HEK293 (cell line): ENCODE measurements around the gene DRC1.

Experiments
- CTCF ChIA-PET: fragments of 350-600 bp; formaldehyde crosslinking; extraction: SDS; loops from one replicate; lab custom pipeline; 2021; ENCODE audit warnings: antibody characterized with exemption; lab: Yijun Ruan, JAX
- POLR2A ChIA-PET: fragments of 300-600 bp; formaldehyde crosslinking; extraction: SDS; loops from one replicate; lab custom pipeline; 2020; ENCODE audit warnings: antibody characterized with exemption, inconsistent platforms; lab: Yijun Ruan, JAX
- H3K27ac ChIP-seq: fragments of 200-500 bp; sonication (Bioruptor generic); 2 replicates; pipeline ENCODE4 v1.5.1; 2014; ENCODE audit warnings: low read depth, low read length, control low read depth, inconsistent platforms; ENCODE audit errors: extremely low read depth
- H3K36me3 ChIP-seq, 2 experiments: fragments of 200-500 bp in 1 of 2; sonication (Bioruptor generic) in 1 of 2; 1 replicate in 1 of 2; 2 replicates in 1 of 2; pipeline ENCODE4 v1.5.1; 2014 to 2017; ENCODE audit warnings: inconsistent platforms in 2 of 2, low read length in 2 of 2; ENCODE audit not compliant: control insufficient read depth in 2 of 2, insufficient read depth in 1 of 2
- H3K4me1 ChIP-seq: fragments of 200-500 bp; sonication (Bioruptor generic); 2 replicates; pipeline ENCODE4 v1.5.1; 2014; ENCODE audit warnings: mild to moderate bottlenecking, low read length, inconsistent platforms; ENCODE audit not compliant: control insufficient read depth, insufficient read depth
- H3K4me3 ChIP-seq: 2 replicates; pipeline ENCODE4 v1.5.1; 2011; ENCODE audit warnings: low read depth, mild to moderate bottlenecking, control low read depth, low read length, moderate library complexity
- H3K9me3 ChIP-seq: fragments of 200-500 bp; sonication (Bioruptor generic); 2 replicates; pipeline ENCODE4 v1.5.1; 2014; ENCODE audit warnings: low read depth, low read length, inconsistent platforms; ENCODE audit not compliant: control insufficient read depth, insufficient read depth
- CTCF ChIP-seq: fragments of 450-650 bp; formaldehyde crosslinking; IDR thresholded peaks from 2 replicates; pipeline ENCODE4 v1.5.1; 2016; ENCODE audit warnings: missing biosample characterization, missing genetic modification characterization
- EGR2 ChIP-seq: fragments of 450-650 bp; formaldehyde crosslinking; IDR thresholded peaks from 2 replicates; pipeline ENCODE4 v1.5.1; 2016; ENCODE audit warnings: low read depth, missing biosample characterization, missing genetic modification characterization
- KLF1 ChIP-seq: fragments of 450-650 bp; formaldehyde crosslinking; IDR thresholded peaks from 2 replicates; pipeline ENCODE4 v1.5.1; 2016; ENCODE audit warnings: missing biosample characterization, missing genetic modification characterization
- KLF9 ChIP-seq: fragments of 450-650 bp; formaldehyde crosslinking; IDR thresholded peaks from 2 replicates; pipeline ENCODE4 v1.5.1; 2016; ENCODE audit warnings: missing biosample characterization, missing genetic modification characterization, low read depth
- SCRT2 ChIP-seq: fragments of 450-650 bp; formaldehyde crosslinking; IDR thresholded peaks from 2 replicates; pipeline ENCODE4 v1.5.1; 2016; ENCODE audit warnings: missing biosample characterization, missing genetic modification characterization
- SETDB1 ChIP-seq: IDR thresholded peaks from one replicate; pipeline ENCODE4 v1.6.1; 2017; ENCODE audit warnings: mild to moderate bottlenecking, low read length, moderate library complexity, mixed read lengths; ENCODE audit not compliant: insufficient read length
- TCF7L2 ChIP-seq: IDR thresholded peaks from 2 replicates; pipeline ENCODE4 v1.6.1; 2011; ENCODE audit warnings: low read depth, mild to moderate bottlenecking, inconsistent platforms, low read length, moderate library complexity, borderline replicate concordance
- ZBTB44 ChIP-seq: fragments of 450-650 bp; IDR thresholded peaks from 2 replicates; pipeline ENCODE4 v1.5.1; 2018; ENCODE audit warnings: missing biosample characterization, mild to moderate bottlenecking, missing genetic modification characterization
- ZNF26 ChIP-seq: fragments of 450-650 bp; formaldehyde crosslinking; IDR thresholded peaks from 2 replicates; pipeline ENCODE4 v1.5.1; 2016; ENCODE audit warnings: missing biosample characterization, missing genetic modification characterization
- ZNF280C ChIP-seq: fragments of 450-650 bp; formaldehyde crosslinking; IDR thresholded peaks from 2 replicates; pipeline ENCODE4 v1.5.1; 2016; ENCODE audit warnings: missing biosample characterization, missing genetic modification characterization
- ZNF280D ChIP-seq: fragments of 450-650 bp; formaldehyde crosslinking; IDR thresholded peaks from 2 replicates; pipeline ENCODE4 v1.5.1; 2016; ENCODE audit warnings: missing biosample characterization, missing genetic modification characterization
- ZNF433 ChIP-seq: fragments of 450-650 bp; formaldehyde crosslinking; IDR thresholded peaks from 2 replicates; pipeline ENCODE4 v1.5.1; 2016; ENCODE audit warnings: missing biosample characterization, missing genetic modification characterization, low read depth
- ZNF473 ChIP-seq: fragments of 450-650 bp; formaldehyde crosslinking; IDR thresholded peaks from 2 replicates; pipeline ENCODE4 v1.5.1; 2017; ENCODE audit warnings: missing biosample characterization, missing genetic modification characterization
- ZNF514 ChIP-seq: fragments of 450-650 bp; formaldehyde crosslinking; IDR thresholded peaks from 2 replicates; pipeline ENCODE4 v1.5.1; 2016; ENCODE audit warnings: missing biosample characterization, missing genetic modification characterization
- ZNF768 ChIP-seq: fragments of 450-650 bp; formaldehyde crosslinking; IDR thresholded peaks from 2 replicates; pipeline ENCODE4 v1.5.1; 2018; ENCODE audit warnings: missing biosample characterization, mild to moderate bottlenecking, missing genetic modification characterization

The DRC1 gene

GRCh38 chr2:26465266-26465925 lies 63.7 kb downstream of the DRC1 start:
- H3K4me3 ChIP-seq, result no peak overlapping the region
- no peaks in the 10 kb centered on the region for H3K36me3 ChIP-seq
- TF ChIP-seq ZNF768 (tag by site-specific recombination), result 0 out of 2 replicates have a peak, but pooled peaks have one; percentile 43
- TF ChIP-seq KLF1 (tag by site-specific recombination), result peak; percentile 50; the same call in 1 of the 2 replicates
- TF ChIP-seq ZNF473 (tag by site-specific recombination), result no peak
- peak; percentile 43; the same call in 1 of the 2 replicates for TF ChIP-seq SCRT2
- H3K4me1 ChIP-seq, result no peaks in the 10 kb centered on the region
- ChIA-PET POLR2A (no interaction called here), CTCF (interaction anchor here (0.7 kb wide), 1 partner anchor 574 kb away, joined by 4 read pairs; no protein-coding TSS in a partner anchor)
- no peak overlapping the region for H3K27ac ChIP-seq
- H3K9me3 ChIP-seq, result no peaks in the 10 kb centered on the region

- no peak overlapping the region for H3K27ac ChIP-seq
- no peaks in the 10 kb centered on the region for H3K4me1 ChIP-seq
- no peaks in the 10 kb centered on the region for H3K9me3 ChIP-seq
- ChIA-PET CTCF (interaction anchor here (0.7 kb wide), 1 partner anchor 574 kb away, joined by 4 read pairs; no protein-coding TSS in a partner anchor), POLR2A (no interaction called here)
- no peaks in the 10 kb centered on the region for H3K36me3 ChIP-seq
- no peak overlapping the region for H3K4me3 ChIP-seq
- no peak for TF ChIP-seq ZNF26 (tag by site-specific recombination)
- TF ChIP-seq ZBTB44 (tag by site-specific recombination), result no peak
- no peak for TF ChIP-seq ZNF280D
- TF ChIP-seq KLF9 (tag by site-specific recombination), result no peak
- TF ChIP-seq ZNF280C (tag by site-specific recombination), result no peak
- no peak for TF ChIP-seq EGR2 (tag by site-specific recombination)
These were observed 64.3 kb downstream of the DRC1 start for GRCh38 chr2:26465981-26466471.

GRCh38 chr2:26466662-26467310 lies 65.1 kb downstream of the DRC1 start:
- ChIA-PET POLR2A (no interaction called here), CTCF (no interaction called here)
- no peaks in the 10 kb centered on the region for H3K36me3 ChIP-seq
- no peaks in the 10 kb centered on the region for H3K4me1 ChIP-seq
- H3K4me3 ChIP-seq, result no peak overlapping the region
- no peak overlapping the region for H3K27ac ChIP-seq
- no peaks in the 10 kb centered on the region for H3K9me3 ChIP-seq
- TF ChIP-seq TCF7L2, result no peak
- TF ChIP-seq CTCF (tag by site-specific recombination), result no peak
- no peak for TF ChIP-seq ZNF514 (tag by site-specific recombination)
- TF ChIP-seq SETDB1, result no peak
- TF ChIP-seq ZNF433 (tag by site-specific recombination), result no peak
